ENCODE results near the gene AVPI1.

Gene AVPI1

GRCh38 chr10:97708976-97709946 is 22.2 kb upstream of the AVPI1 start:
- Histone ChIP-seq H3K79me1 (ENCODE audit: low read length) (no peaks in the 10 kb centered on the region), H3K27me3 (ENCODE audit: insufficient read depth, low read length, poor library complexity) (no peaks in the 10 kb centered on the region), H2BK120ac (ENCODE audit: low read depth, low read length) (no peak overlapping the region), H2BK5ac (ENCODE audit: low read length) (no peak overlapping the region), H3K4me1 (ENCODE audit: control insufficient read depth, low read depth, low read length) (peaks cover 4% of the 10 kb centered on the region), H3K23ac (ENCODE audit: low read length) (no peak overlapping the region), H4K5ac (ENCODE audit: low read length) (no peak overlapping the region), H3K56ac (ENCODE audit: low read length) (no peak overlapping the region), H3K4me3 (ENCODE audit: low read length) (no peak overlapping the region), H3K79me2 (ENCODE audit: control insufficient read depth, insufficient read depth, low read length) (peaks cover 2% of the 10 kb centered on the region), H3K27ac (ENCODE audit: low read depth, low read length) (no peak overlapping the region), H3K4ac (ENCODE audit: low read depth, low read length) (no peak overlapping the region), H3K18ac (ENCODE audit: low read length) (no peak overlapping the region), H3K4me2 (ENCODE audit: low read length) (no peak overlapping the region), H3K36me3 (ENCODE audit: control insufficient read depth, insufficient read depth, low read length) (no peaks in the 10 kb centered on the region), H2BK15ac (replicated peaks; ENCODE audit: low read depth) (no peak overlapping the region), H4K8ac (ENCODE audit: low read depth, low read length) (no peak overlapping the region), H3K9ac (ENCODE audit: low read length) (no peak overlapping the region), H2AK5ac (ENCODE audit: low read length) (no peak overlapping the region)
- peak; percentile 77 for DNase-seq
- no CpG with 5 or more reads among the region's 18 CpGs for WGBS (ENCODE audit: extremely low coverage, insufficient coverage, low lambda C conversion rate)

- Histone ChIP-seq H2AK5ac (ENCODE audit: low read length) (no peak overlapping the region), H3K4me3 (ENCODE audit: low read length) (no peak overlapping the region), H3K9ac (ENCODE audit: low read length) (no peak overlapping the region), H3K79me2 (ENCODE audit: control insufficient read depth, insufficient read depth, low read length) (no peaks in the 10 kb centered on the region), H3K4ac (ENCODE audit: low read depth, low read length) (no peak overlapping the region), H3K4me1 (ENCODE audit: control insufficient read depth, low read depth, low read length) (peaks cover 4% of the 10 kb centered on the region), H2BK5ac (ENCODE audit: low read length) (no peak overlapping the region), H4K5ac (ENCODE audit: low read length) (no peak overlapping the region), H2BK120ac (ENCODE audit: low read depth, low read length) (no peak overlapping the region), H4K8ac (ENCODE audit: low read depth, low read length) (no peak overlapping the region), H3K56ac (ENCODE audit: low read length) (no peak overlapping the region), H2BK15ac (replicated peaks; ENCODE audit: low read depth) (no peak overlapping the region), H3K27ac (ENCODE audit: low read depth, low read length) (no peak overlapping the region), H3K27me3 (ENCODE audit: insufficient read depth, low read length, poor library complexity) (no peaks in the 10 kb centered on the region), H3K79me1 (ENCODE audit: low read length) (no peaks in the 10 kb centered on the region), H3K36me3 (ENCODE audit: control insufficient read depth, insufficient read depth, low read length) (no peaks in the 10 kb centered on the region), H3K23ac (ENCODE audit: low read length) (no peak overlapping the region), H3K4me2 (ENCODE audit: low read length) (no peak overlapping the region), H3K18ac (ENCODE audit: low read length) (no peak overlapping the region)
- no CpG with 5 or more reads among the region's 2 CpGs for WGBS (ENCODE audit: extremely low coverage, insufficient coverage, low lambda C conversion rate)
- DNase-seq, result no peak
Observed at GRCh38 chr10:97708167-97708566, 21.1 kb upstream of the AVPI1 start.

GRCh38 chr10:97707134-97707861 is 20.3 kb upstream of the AVPI1 start:
- WGBS (ENCODE audit: extremely low coverage, insufficient coverage, low lambda C conversion rate), result no CpG with 5 or more reads among the region's 11 CpGs

DNA sequence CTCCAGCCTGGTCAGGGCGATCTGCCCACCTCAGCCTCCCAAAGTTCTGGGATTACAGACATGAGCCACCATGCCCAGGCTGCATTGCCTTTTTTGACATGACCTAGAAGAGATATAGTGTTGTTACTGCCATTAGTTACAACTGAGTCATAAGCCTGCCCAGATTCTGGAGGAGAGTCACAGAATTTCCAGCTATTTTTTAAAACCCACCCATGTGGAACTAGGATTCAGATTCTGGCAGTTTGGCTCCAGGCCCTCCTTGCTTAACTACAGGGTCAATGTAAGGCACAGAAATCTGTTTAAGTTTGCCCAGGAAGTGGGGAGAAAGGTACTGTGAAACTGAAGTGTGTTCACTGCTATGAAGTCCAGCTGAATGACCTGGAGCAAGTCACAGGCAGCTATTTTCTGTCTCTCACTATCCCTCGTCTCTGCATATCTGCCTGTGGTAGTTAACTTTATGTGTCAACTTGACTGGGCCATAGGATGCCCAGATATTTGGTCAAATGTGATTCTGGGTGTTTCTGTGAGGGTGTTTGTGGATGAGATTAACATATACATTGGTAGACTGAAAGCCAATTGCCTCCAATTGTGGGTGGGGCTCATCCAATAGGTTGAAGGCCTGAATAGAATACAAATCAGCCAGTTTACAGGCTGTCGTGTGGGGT is 18.1 kb upstream of the AVPI1 start:
- no peak overlapping the region for H3K27ac ChIP-seq (ENCODE audit: low read depth, low read length)
- no peak overlapping the region for H3K4me3 ChIP-seq (ENCODE audit: low read length)
- H2BK15ac ChIP-seq (replicated peaks; ENCODE audit: low read depth), result no peak overlapping the region
- H3K56ac ChIP-seq (ENCODE audit: low read length), result no peak overlapping the region
- H3K18ac ChIP-seq (ENCODE audit: low read length), result no peak overlapping the region
- H3K4me2 ChIP-seq (ENCODE audit: low read length), result no peak overlapping the region
- no CpG with 5 or more reads among the region's 3 CpGs for WGBS (ENCODE audit: extremely low coverage, insufficient coverage, low lambda C conversion rate)
- no peak overlapping the region for H2BK120ac ChIP-seq (ENCODE audit: low read depth, low read length)
- H4K8ac ChIP-seq (ENCODE audit: low read depth, low read length), result no peak overlapping the region
- no peaks in the 10 kb centered on the region for H3K36me3 ChIP-seq (ENCODE audit: control insufficient read depth, insufficient read depth, low read length)
- DNase-seq, result no peak
- H3K4me1 ChIP-seq (ENCODE audit: control insufficient read depth, low read depth, low read length), result no peaks in the 10 kb centered on the region
- no peak overlapping the region for H3K9ac ChIP-seq (ENCODE audit: low read length)
- H3K79me1 ChIP-seq (ENCODE audit: low read length), result no peaks in the 10 kb centered on the region
- H3K4ac ChIP-seq (ENCODE audit: low read depth, low read length), result no peak overlapping the region
- no peak overlapping the region for H2BK5ac ChIP-seq (ENCODE audit: low read length)
- no peak overlapping the region for H3K23ac ChIP-seq (ENCODE audit: low read length)
- no peaks in the 10 kb centered on the region for H3K27me3 ChIP-seq (ENCODE audit: insufficient read depth, low read length, poor library complexity)
- no peak overlapping the region for H4K5ac ChIP-seq (ENCODE audit: low read length)
- H3K79me2 ChIP-seq (ENCODE audit: control insufficient read depth, insufficient read depth, low read length), result no peaks in the 10 kb centered on the region
- no peak overlapping the region for H2AK5ac ChIP-seq (ENCODE audit: low read length)

More at GRCh38 chr10:97707134-97707861, 20.3 kb upstream of the AVPI1 start:
- Histone ChIP-seq H3K79me2 (ENCODE audit: control insufficient read depth, insufficient read depth, low read length) (no peaks in the 10 kb centered on the region), H3K18ac (ENCODE audit: low read length) (no peak overlapping the region), H3K79me1 (ENCODE audit: low read length) (no peaks in the 10 kb centered on the region), H3K9ac (ENCODE audit: low read length) (no peak overlapping the region), H3K4ac (ENCODE audit: low read depth, low read length) (no peak overlapping the region), H3K23ac (ENCODE audit: low read length) (no peak overlapping the region), H3K27ac (ENCODE audit: low read depth, low read length) (no peak overlapping the region), H3K4me3 (ENCODE audit: low read length) (no peak overlapping the region), H3K36me3 (ENCODE audit: control insufficient read depth, insufficient read depth, low read length) (no peaks in the 10 kb centered on the region), H3K56ac (ENCODE audit: low read length) (no peak overlapping the region), H3K4me2 (ENCODE audit: low read length) (no peak overlapping the region), H2BK15ac (replicated peaks; ENCODE audit: low read depth) (no peak overlapping the region), H2BK5ac (ENCODE audit: low read length) (no peak overlapping the region), H2AK5ac (ENCODE audit: low read length) (no peak overlapping the region), H2BK120ac (ENCODE audit: low read depth, low read length) (no peak overlapping the region), H4K5ac (ENCODE audit: low read length) (no peak overlapping the region), H3K4me1 (ENCODE audit: control insufficient read depth, low read depth, low read length) (no peaks in the 10 kb centered on the region), H4K8ac (ENCODE audit: low read depth, low read length) (no peak overlapping the region), H3K27me3 (ENCODE audit: insufficient read depth, low read length, poor library complexity) (no peaks in the 10 kb centered on the region)
- DNase-seq, result no peak

GRCh38 chr10:97704341-97704740 is 17.3 kb upstream of the AVPI1 start:
- H3K4ac ChIP-seq (ENCODE audit: low read depth, low read length), result no peak overlapping the region
- H4K5ac ChIP-seq (ENCODE audit: low read length), result no peak overlapping the region
- no peak overlapping the region for H3K4me3 ChIP-seq (ENCODE audit: low read length)
- no peak overlapping the region for H3K27ac ChIP-seq (ENCODE audit: low read depth, low read length)
- no peaks in the 10 kb centered on the region for H3K79me1 ChIP-seq (ENCODE audit: low read length)
- H3K4me1 ChIP-seq (ENCODE audit: control insufficient read depth, low read depth, low read length), result no peaks in the 10 kb centered on the region
- H3K23ac ChIP-seq (ENCODE audit: low read length), result no peak overlapping the region
- H2BK120ac ChIP-seq (ENCODE audit: low read depth, low read length), result no peak overlapping the region
- peak; percentile 56 for DNase-seq
- no peak overlapping the region for H2AK5ac ChIP-seq (ENCODE audit: low read length)
- H3K9ac ChIP-seq (ENCODE audit: low read length), result no peak overlapping the region
- no peak overlapping the region for H3K4me2 ChIP-seq (ENCODE audit: low read length)
- no peaks in the 10 kb centered on the region for H3K27me3 ChIP-seq (ENCODE audit: insufficient read depth, low read length, poor library complexity)
- H3K36me3 ChIP-seq (ENCODE audit: control insufficient read depth, insufficient read depth, low read length), result no peaks in the 10 kb centered on the region
- WGBS (ENCODE audit: extremely low coverage, insufficient coverage, low lambda C conversion rate), result no CpG with 5 or more reads among the region's 1 CpG
- H4K8ac ChIP-seq (ENCODE audit: low read depth, low read length), result no peak overlapping the region
- H2BK15ac ChIP-seq (replicated peaks; ENCODE audit: low read depth), result no peak overlapping the region
- no peak overlapping the region for H2BK5ac ChIP-seq (ENCODE audit: low read length)
- H3K56ac ChIP-seq (ENCODE audit: low read length), result no peak overlapping the region
- H3K79me2 ChIP-seq (ENCODE audit: control insufficient read depth, insufficient read depth, low read length), result no peaks in the 10 kb centered on the region
- no peak overlapping the region for H3K18ac ChIP-seq (ENCODE audit: low read length)

All from mesendoderm (in vitro differentiated cells).